Ovary (tissue), 9 donors: ENCODE results near the gene KRTAP10-7. TPM values are rescaled to one million over a fixed set of nuclear protein-coding genes. Genes with fewer than 3 reads are reported as not detected.

Experiments used
- DNase-seq, 5 donors: peaks; one replicate each; pipeline ENCODE4 v3.0.0-alpha.2; 2019 to 2020
- H3K27ac ChIP-seq, 2 donors: fragments of 200-600 bp; one replicate each; pipeline versions ENCODE4 v1.5.1 to v1.8.0; 2019 to 2022
- H3K27me3 ChIP-seq: fragments of 200-600 bp; one replicate; pipeline ENCODE4 v1.8.0; 2022
- H3K36me3 ChIP-seq: fragments of 200-600 bp; sonication (generic); one replicate; pipeline ENCODE4 v1.5.1; 2019
- H3K4me1 ChIP-seq: one replicate; pipeline ENCODE4 v1.8.1; 2013; ENCODE audit warnings: mild to moderate bottlenecking, moderate library complexity; ENCODE audit not compliant: insufficient read depth
- H3K4me3 ChIP-seq: fragments of 200-600 bp; sonication (generic); one replicate; pipeline ENCODE4 v1.5.1; 2017
- H3K9me3 ChIP-seq, 2 donors: fragments of 200-600 bp in 1 of 2; sonication (generic) in 1 of 2; one replicate each; pipeline versions ENCODE4 v1.5.1 to v1.8.1; 2013 to 2019; ENCODE audit warnings: mild to moderate bottlenecking in 1 of 2, moderate library complexity in 1 of 2
- CTCF ChIP-seq, 3 donors: fragments of 450-650 bp in 2 of 3; fragments of 200-600 bp in 1 of 3; IDR thresholded peaks; one replicate each; pipeline versions ENCODE4 v1.5.1 to v1.8.0; 2016 to 2022; ENCODE audit warnings: antibody characterized with exemption in 3 of 3, mild to moderate bottlenecking in 1 of 3
- EP300 ChIP-seq: sonication (generic); formaldehyde crosslinking; IDR thresholded peaks from one replicate; pipeline ENCODE4 v1.6.1; 2017; ENCODE audit warnings: antibody characterized with exemption
- POLR2A ChIP-seq: fragments of 450-650 bp; IDR thresholded peaks from one replicate; pipeline ENCODE4 v1.6.1; 2017; ENCODE audit warnings: antibody characterized with exemption, mild to moderate bottlenecking, moderate library complexity
- WGBS, 3 donors: extraction: QIAGEN DNeasy Blood & Tissue Kit in 1 of 3; methylation state at CpG; one replicate each; pipeline versions ENCODE4 v1.1.5 to v1.1.7; 2013 to 2017; 5-methylcytosine and 5-hydroxymethylcytosine counted together
- intact Hi-C, 4 donors: fragments of 100-400 bp; cut with DNase I; formaldehyde crosslinking; loops; one replicate each; pipeline versions ENCODE4 v1.11.0 to v1.15.1; 2022 to 2023
- polyA plus RNA-seq, 2 donors: library from polyadenylated mRNA; stranded (reverse); fragments of 200-250 nt in 1 of 2; fragments of 350-450 nt in 1 of 2; fragmentation: Illumina TruSeq in 1 of 2; extraction: RNeasy Lipid Tissue Mini Kit (QIAGEN cat#74804) in 1 of 2; gene quantifications; one replicate each; pipeline ENCODE4 v1.2.3, GENCODE V29; 2013 to 2014
- total RNA-seq, 7 donors: library from RNA; depleted of rRNA in 2 of 7; stranded (reverse); fragments of >200 nt in 2 of 7; fragmentation: NEBNext Ultra II Directional in 3 of 7; extraction: Animal tissue kit (Norgen Biotek cat#: 25700) in 3 of 7; gene quantifications; one replicate each; pipeline versions ENCODE4 v1.1.0 to v1.2.4, GENCODE V29; 2016 to 2023
- donor health status: DM: no; HTN: no; CAD: no; lungs with moderate emphysema.
- donor health status: DM: no; HTN: no; CAD: no.
- donor health status: Bipolar disorder and iron deficiency.
- donor health status: DM: yes; HTN: yes; CAD: no.
- donor health status: DM: no; HTN: no; CAD: no.
- donor health status: DM: yes; HTN: yes; CAD: no.

KRTAP10-7 gene
- total and polyA plus RNA-seq, 9 donors = not detected

DNA sequence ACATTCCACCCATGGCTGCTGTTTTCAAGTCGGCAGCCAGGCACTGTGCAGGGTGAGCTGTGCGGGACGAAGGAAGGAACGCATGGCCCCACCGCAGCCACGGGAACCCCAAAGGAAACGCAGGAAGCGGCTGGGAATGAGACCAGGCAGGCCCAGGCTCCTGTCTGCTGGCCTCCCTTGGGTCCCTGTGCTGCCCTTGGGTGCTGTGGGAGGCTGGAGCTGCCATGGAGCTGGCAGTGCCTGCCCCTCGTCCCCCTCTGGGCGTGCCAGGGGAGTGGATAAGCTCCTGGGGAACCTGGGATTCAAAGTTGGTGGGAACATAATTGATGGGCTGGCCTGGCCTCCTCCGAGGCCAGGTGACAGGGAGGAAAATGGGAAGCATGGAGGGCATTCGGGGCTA lies 32.1 kb upstream of the KRTAP10-7 start:
- TF ChIP-seq CTCF (IDR thresholded peaks at IDR 0.05) (no peak), EP300 (no peak)
- H3K36me3 ChIP-seq = no peaks in the 10 kb centered on the region
- no peak for DNase-seq
- no peaks in the 10 kb centered on the region for H3K27me3 ChIP-seq
- no peaks in the 10 kb centered on the region for H3K4me1 ChIP-seq
- H3K4me3 ChIP-seq = no peak overlapping the region
- 74 to 77% (median 75%) methylated on average over 12 of the region's 12 CpGs for WGBS, 3 donors
- H3K9me3 ChIP-seq = no peaks in the 10 kb centered on the region
- H3K27ac ChIP-seq = no peak overlapping the region
- intact Hi-C loops = no loop called here

GRCh38 chr21:44568667-44569556 lies 31.5 kb upstream of the KRTAP10-7 start:
- no peak for DNase-seq

DNA sequence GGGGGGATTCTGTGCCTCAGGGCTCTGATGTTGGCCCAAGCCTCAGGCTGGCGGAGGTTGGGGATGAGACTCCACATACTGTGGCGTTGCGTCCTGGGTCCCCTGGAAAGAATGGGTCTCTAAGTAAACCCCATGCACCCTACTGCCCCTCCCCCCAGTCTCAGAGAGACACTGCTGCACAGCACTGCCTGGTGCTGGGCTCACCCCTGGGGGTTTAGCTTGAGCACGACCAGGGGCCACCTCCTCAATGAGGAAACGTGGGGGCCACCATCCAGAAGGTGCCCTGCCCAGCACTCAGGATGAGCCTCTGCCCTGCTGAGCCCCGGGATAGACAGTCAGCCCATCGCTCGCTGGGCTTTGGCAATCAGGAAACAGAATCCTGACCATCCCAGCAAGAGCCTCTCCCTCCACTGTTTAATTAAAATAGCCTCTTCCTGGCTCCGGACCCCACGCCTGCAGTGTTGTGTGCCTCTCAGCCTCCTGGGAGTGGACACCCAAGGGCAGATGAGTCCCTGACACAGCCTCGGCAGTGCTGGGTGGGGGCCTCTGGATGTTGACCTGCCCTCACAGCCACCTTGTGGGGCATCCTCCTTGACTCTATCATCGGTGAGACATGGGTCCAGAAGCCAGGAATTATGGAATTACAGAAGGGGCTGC lies 30.4 kb upstream of the KRTAP10-7 start:
- Histone ChIP-seq H3K27ac (no peak overlapping the region), H3K27me3 (no peaks in the 10 kb centered on the region), H3K4me1 (no peaks in the 10 kb centered on the region), H3K9me3 (no peaks in the 10 kb centered on the region), H3K4me3 (no peak overlapping the region), H3K36me3 (no peaks in the 10 kb centered on the region)
- WGBS, 3 donors = 77 to 81% (median 79%) methylated on average over 12 of the region's 12 CpGs
- TF ChIP-seq POLR2A = no peak
- no peak for TF ChIP-seq CTCF (IDR thresholded peaks at IDR 0.05)
- intact Hi-C loops = no loop called here
- no peak for DNase-seq

More at GRCh38 chr21:44568667-44569556, 31.5 kb upstream of the KRTAP10-7 start:
- WGBS, 3 donors = 64 to 71% (median 68%) methylated on average over 27 of the region's 27 CpGs
- Histone ChIP-seq H3K27me3 (no peaks in the 10 kb centered on the region), H3K36me3 (no peaks in the 10 kb centered on the region), H3K9me3 (no peaks in the 10 kb centered on the region), H3K4me3 (no peak overlapping the region), H3K4me1 (no peaks in the 10 kb centered on the region), H3K27ac (no peak overlapping the region)
- TF ChIP-seq CTCF (IDR thresholded peaks at IDR 0.05) = no peak
- TF ChIP-seq EP300 = no peak
- no peak for TF ChIP-seq POLR2A
- intact Hi-C loops = no loop called here

DNA sequence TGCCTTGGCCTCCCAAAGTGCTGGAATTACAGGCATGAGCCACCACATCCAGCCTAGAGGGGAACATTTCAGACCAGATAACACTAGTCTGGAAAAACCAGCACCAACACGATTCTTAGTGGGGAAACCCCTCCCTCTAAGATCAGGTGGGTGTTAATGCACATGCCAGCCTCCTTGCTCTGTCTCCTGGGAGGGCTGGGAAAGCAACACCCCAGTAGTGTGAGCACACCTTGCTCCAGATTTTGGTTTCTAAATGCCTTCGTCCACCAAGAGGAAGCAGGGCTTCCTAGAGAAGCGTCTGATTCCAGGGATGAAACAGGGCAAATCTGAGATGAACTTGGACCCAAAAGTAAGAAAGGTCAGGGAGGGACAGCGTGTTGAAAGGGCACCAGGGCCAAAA lies 29.1 kb upstream of the KRTAP10-7 start:
- Histone ChIP-seq H3K4me1 (no peaks in the 10 kb centered on the region), H3K4me3 (no peak overlapping the region), H3K27ac (no peak overlapping the region), H3K36me3 (no peaks in the 10 kb centered on the region), H3K27me3 (no peaks in the 10 kb centered on the region), H3K9me3 (no peaks in the 10 kb centered on the region)
- DNase-seq = no peak
- WGBS, 3 donors = 71 to 84% (median 82%) methylated on average over 4 of the region's 4 CpGs
- intact Hi-C loops = no loop called here
- TF ChIP-seq CTCF (IDR thresholded peaks at IDR 0.05) (no peak), EP300 (no peak), POLR2A (no peak)
